NCI-H446 treated with DMSO at 0.1 percent for 48 hours (cell line): Measurements from ENCODE around the gene ATXN7L2.

Experiments
- DNase-seq: peaks from one replicate; lab custom pipeline; 2025; lab: John Stamatoyannopoulos, UW

Gene ATXN7L2

GRCh38 chr1:109475261-109475660 is 8.4 kb upstream of the ATXN7L2 start:
- DNase-seq, result no peak

GRCh38 chr1:109476825-109477224 is 6.9 kb upstream of the ATXN7L2 start:
- DNase-seq, result no peak

GRCh38 chr1:109477821-109478220 is 5.9 kb upstream of the ATXN7L2 start:
- no peak for DNase-seq

DNA sequence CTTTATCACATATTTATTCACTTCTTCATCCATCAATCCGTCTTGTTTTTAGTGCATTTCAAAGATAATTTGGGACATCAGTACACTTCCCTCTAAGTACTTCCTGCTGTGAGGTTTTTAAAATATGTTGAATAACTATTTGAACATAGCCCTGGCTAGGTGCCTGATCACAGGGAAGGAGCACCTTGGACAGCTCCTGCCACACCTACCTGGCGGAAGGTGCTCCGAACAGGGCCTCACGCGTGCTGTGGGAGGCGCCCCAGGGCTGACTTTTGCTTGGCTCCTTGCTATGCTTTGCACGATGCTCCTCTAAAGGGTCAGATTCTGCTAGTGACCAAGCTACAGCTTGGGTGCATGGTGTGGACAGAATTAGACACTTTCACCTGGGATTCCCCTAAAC is 4.9 kb upstream of the ATXN7L2 start:
- no peak for DNase-seq

DNA sequence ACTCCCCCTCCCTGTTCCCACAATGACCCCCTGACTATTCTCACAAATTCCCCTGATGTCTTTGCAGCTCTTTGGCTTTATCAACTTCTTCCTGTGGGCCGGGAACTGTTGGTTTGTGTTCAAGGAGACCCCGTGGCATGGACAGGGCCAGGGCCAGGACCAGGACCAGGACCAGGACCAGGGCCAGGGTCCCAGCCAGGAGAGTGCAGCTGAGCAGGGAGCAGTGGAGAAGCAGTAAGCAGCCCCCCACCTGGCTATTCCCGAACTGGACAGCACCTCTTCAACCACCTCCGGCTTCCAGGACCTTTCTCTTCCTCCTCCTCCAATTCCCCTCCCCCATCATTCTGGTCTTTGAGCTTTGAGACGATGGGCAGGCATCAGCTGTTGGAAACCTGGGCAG is 4.4 kb upstream of the ATXN7L2 start:
- no peak for DNase-seq

GRCh38 chr1:109479901-109480300 is 3.8 kb upstream of the ATXN7L2 start:
- DNase-seq, result no peak

DNA sequence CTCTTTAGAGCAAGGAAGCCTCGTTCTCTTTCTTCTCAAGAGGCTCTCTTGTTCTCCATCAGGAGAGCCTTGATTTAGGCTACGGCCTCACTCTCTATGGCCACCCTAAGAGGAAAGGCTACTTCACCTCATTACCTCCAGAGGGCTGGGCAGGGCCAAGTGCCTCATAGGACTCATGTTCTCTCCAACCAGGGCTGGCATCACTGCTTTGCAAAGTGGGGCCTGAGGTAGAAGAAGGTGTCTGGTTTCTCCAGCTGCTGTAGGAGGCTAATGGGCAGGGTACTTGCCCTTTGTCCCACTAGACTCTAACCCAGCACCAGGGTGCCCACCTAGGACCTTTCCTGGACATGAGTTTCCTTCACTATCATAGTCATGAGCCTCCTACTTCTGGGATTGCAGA is 2.1 kb upstream of the ATXN7L2 start:
- no peak for DNase-seq

DNA sequence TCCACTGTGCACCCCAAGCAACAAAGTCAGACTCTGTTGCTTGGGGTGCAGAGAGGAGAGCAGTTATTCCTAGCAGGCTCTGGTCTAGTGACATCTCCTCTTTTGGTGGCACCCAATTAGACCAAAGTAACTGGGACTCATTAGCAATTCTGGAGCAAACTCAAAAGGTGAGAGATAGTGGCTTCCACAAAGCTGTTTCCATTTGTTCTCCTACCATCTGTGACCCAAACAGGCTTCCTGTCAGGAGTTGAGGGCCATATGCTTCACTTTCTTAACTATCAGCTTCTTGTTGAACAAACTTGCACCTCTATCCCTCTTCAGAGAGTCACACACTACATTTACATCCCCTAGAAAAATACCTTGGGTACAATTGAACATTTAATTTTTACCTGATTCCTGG is 1.5 kb upstream of the ATXN7L2 start:
- DNase-seq, result no peak

GRCh38 chr1:109482791-109483671 is 674 bp upstream of the ATXN7L2 start:
- DNase-seq, result no peak

- DNase-seq, result no peak
These were observed 842 bp downstream of the ATXN7L2 start for GRCh38 chr1:109484519-109484975.

DNA sequence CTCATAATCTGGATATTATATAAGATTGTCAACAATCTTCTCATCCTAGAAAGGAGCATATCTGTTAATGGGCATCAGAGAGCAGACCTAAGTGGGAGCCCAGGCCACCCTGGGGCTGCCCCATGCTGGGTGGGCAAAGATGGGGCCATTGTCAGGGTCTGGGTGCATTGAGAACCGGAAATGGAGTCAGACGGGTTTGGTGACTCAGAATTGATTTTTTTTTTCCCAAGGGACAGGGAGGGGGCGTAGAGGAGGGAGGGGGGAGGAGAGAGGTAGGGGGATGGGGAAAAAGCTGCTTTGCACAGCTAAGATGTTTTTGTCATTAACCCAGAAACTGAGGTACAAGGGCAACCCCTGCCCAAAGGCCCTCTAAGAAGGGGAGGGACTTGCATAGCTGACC is 1.3 kb downstream of the ATXN7L2 start:
- DNase-seq, result no peak

GRCh38 chr1:109487261-109487660 is 3.6 kb downstream of the ATXN7L2 start:
- no peak for DNase-seq

DNA sequence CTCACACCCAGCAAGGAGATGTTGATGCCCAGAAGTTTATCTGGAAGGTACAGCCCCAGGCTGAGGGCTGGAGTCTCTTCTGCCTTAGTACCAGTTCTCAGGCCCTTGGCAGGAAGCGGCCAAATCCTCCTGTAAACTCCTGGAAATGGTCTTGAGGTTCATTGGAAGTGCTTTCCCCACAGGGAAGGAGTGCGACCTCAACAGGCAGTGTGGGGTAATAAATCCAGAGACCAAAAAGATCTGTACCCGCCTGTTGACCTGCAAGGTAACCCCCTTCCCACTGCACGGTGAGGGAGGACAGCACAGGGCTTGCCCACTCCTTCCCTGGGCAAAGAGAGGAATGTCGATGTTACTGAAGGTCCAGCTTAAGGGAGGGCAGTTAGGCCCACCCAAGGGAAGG is 4.5 kb downstream of the ATXN7L2 start:
- DNase-seq, result no peak

DNA sequence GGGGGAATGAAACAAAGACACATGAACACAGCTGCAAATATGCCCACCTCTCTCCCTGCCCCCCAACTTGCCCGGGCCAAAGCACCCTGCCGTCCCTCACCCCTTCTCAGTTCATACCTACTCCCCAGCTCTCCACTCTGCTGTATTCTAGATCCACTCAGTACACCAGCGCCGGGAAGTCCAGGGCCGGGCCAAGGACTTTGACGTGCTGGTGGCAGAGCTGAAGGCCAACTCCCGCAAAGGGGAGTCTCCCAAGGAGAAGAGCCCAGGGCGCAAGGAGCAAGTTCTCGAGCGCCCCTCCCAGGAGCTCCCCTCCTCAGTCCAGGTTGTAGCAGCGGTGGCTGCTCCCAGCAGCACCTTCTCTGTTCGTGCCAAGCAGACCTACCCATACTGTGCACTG is 5.0 kb downstream of the ATXN7L2 start:
- DNase-seq, result no peak

DNA sequence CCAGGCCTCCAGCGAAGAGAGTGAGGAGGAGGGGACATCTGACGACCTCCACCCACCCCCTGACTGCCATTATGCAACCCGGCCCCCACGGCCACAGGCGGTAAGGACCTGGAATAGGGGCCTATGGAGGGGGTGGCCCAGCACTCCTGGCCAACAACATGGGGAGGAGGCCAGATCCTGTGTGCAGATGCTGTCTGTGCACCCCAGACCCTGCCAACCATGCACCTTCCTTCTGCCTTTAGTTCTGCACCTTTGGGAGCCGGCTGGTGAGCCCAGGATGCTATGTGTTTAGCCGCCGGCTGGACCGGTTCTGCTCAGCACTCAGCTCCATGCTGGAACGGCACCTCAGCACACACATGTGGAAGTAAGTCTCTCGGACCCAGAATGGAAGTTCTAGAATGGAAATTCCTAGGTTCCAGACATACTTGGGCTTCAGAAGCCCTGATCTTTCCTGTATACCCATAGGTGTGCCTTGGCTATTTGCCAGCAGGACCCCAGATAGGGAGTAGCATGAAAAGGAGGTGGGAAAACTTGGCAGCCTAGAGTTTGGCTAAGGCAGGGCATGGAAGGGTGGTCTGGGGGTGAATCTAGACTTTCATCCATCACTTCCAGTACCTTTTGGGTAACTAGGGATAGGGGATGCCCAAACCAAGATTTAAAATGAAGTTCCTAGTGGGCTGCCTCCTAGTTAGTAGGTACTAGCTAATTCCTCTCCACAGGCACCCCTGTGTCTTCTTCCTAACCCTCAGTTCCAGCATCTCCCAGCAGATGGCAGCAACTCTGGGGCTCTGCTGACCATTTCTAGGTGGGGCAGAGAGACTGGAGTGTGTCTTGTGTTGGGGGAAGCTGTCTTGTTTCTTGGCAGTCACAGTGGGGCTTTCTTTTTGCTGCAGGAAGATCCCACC is 6.6 kb downstream of the ATXN7L2 start:
- DNase-seq, result no peak

- no peak for DNase-seq
These were observed 7.2 kb downstream of the ATXN7L2 start for GRCh38 chr1:109490934-109491302.

GRCh38 chr1:109491372-109491771 is 7.7 kb downstream of the ATXN7L2 start:
- DNase-seq, result no peak

DNA sequence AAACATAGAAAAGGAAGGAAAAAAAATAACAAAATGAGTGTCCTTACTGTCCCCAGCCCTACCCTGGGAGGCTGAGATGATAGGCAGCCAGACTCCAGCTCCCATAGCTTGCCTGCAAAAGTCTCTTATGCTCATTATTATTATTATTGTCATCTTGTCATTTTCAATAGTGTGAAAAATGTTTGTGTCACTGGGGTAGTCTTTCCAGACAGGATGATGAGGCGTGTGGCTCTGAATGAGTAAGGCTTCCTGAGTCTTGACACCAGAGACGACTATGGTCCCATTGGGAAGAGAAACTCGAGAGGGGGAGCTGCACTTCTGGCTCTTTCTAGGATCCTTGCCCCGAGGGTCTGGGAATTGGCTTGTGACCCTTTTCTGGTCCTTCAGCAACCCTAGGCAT is 9.1 kb downstream of the ATXN7L2 start:
- no peak for DNase-seq

GRCh38 chr1:109493227-109493626 is 9.5 kb downstream of the ATXN7L2 start:
- no peak for DNase-seq

- DNase-seq, result peak; percentile 66
These were observed 10.3 kb downstream of the ATXN7L2 start, which contains the start of gene CYB561D1 for GRCh38 chr1:109493805-109494539. Gene CYB561D1, plus strand, starts transcription at chr1:109494094. Its CDS starts 46 bp downstream, at chr1:109494140.

GRCh38 chr1:109495738-109496137 is 12.0 kb downstream of the ATXN7L2 start:
- no peak for DNase-seq
